Endothelial cell of umbilical vein (primary cell): ENCODE data around the gene CMIP.

Experiments used
- CTCF ChIP-seq, 2 donors: IDR thresholded peaks; 1 replicate in 1 of 2; 2 replicates in 1 of 2; pipeline ENCODE4 v1.5.1; 2011; ENCODE audit warnings: low read length in 2 of 2, mild to moderate bottlenecking in 2 of 2, moderate library complexity in 2 of 2, control low read depth in 1 of 2, inconsistent platforms in 1 of 2, low read depth in 1 of 2; ENCODE audit not compliant: insufficient read depth in 1 of 2; ENCODE audit errors: extremely low read depth in 1 of 2
- EZH2 ChIP-seq: IDR thresholded peaks from 2 replicates; pipeline ENCODE4 v1.6.1; 2012; ENCODE audit warnings: borderline replicate concordance, low read depth, mild to moderate bottlenecking, moderate library complexity, low read length, inconsistent platforms; ENCODE audit not compliant: severe bottlenecking
- FOS ChIP-seq: IDR thresholded peaks from 2 replicates; pipeline ENCODE4 v1.6.1; 2011; ENCODE audit warnings: mild to moderate bottlenecking, low read length, moderate library complexity, borderline replicate concordance; ENCODE audit not compliant: insufficient read depth
- JUN ChIP-seq: IDR thresholded peaks from 2 replicates; pipeline ENCODE4 v1.6.1; 2011; ENCODE audit warnings: borderline replicate concordance, low read depth; ENCODE audit not compliant: insufficient read length, insufficient read depth
- MAX ChIP-seq: IDR thresholded peaks from 2 replicates; pipeline ENCODE4 v1.6.1; 2011; ENCODE audit not compliant: insufficient read depth, insufficient read length
- MYC ChIP-seq: IDR thresholded peaks from one replicate; pipeline ENCODE4 v1.6.1; 2011; ENCODE audit warnings: mild to moderate bottlenecking, low read depth, low read length
- POLR2A ChIP-seq: IDR thresholded peaks from 2 replicates; pipeline ENCODE4 v1.6.1; 2012; ENCODE audit warnings: low read depth, mild to moderate bottlenecking, control low read depth, low read length
- POLR2AphosphoS5 ChIP-seq: IDR thresholded peaks from 2 replicates; pipeline ENCODE4 v1.6.1; 2012; ENCODE audit warnings: low read depth, mild to moderate bottlenecking, control low read depth, low read length, moderate library complexity; ENCODE audit not compliant: insufficient read depth

- TF ChIP-seq CTCF (IDR thresholded peaks at IDR 0.05; ENCODE audit: extremely low read depth in 1 of 2, insufficient read depth in 1 of 2, low read depth in 1 of 2, low read length in 2 of 2) (no peak), EZH2 (no peak), POLR2A (no peak), MAX (no peak), MYC (no peak), POLR2AphosphoS5 (no peak), FOS (no peak), JUN (no peak)
These were observed 21.9 kb downstream of the CMIP start for GRCh38 chr16:81466356-81466980.
